Mucosa of descending colon (tissue), 3 donors: Measurements from ENCODE around the gene INO80E. TPM values are rescaled to one million over a fixed set of nuclear protein-coding genes. Genes with fewer than 3 reads are reported as not detected.

Experiments
- ATAC-seq: fragments of 200-7000 bp; cut with Tn5 transposase; one replicate; pipeline ENCODE4 v1.9.1; 2020; ENCODE audit warnings: mild to moderate bottlenecking, moderate library complexity
- DNase-seq, 3 donors: peaks; one replicate each; pipeline ENCODE4 v3.0.0-alpha.2; 2020
- H3K36me3 ChIP-seq: fragments of 200-600 bp; one replicate; pipeline ENCODE4 v1.8.0; 2021; ENCODE audit warnings: low read depth, mild to moderate bottlenecking
- H3K4me1 ChIP-seq: fragments of 200-600 bp; one replicate; pipeline ENCODE4 v1.8.0; 2021; ENCODE audit warnings: low read depth, mild to moderate bottlenecking
- H3K4me3 ChIP-seq: fragments of 200-600 bp; one replicate; pipeline ENCODE4 v1.8.0; 2021; ENCODE audit warnings: mild to moderate bottlenecking
- H3K9me3 ChIP-seq: fragments of 200-600 bp; one replicate; pipeline ENCODE4 v1.8.0; 2021; ENCODE audit warnings: mild to moderate bottlenecking
- intact Hi-C, 2 donors: fragments of 100-400 bp; cut with DNase I in 1 of 2; cut with micrococcal nuclease in 1 of 2; formaldehyde crosslinking; loops; one replicate each; pipeline versions ENCODE4 v1.11.0 to v1.11.1; 2022; cut with DNase I, micrococcal nuclease
- total RNA-seq, 3 donors: library from RNA; stranded (reverse); fragmentation: NEBNext Ultra II Directional in 2 of 3; extraction: Animal tissue kit (Norgen Biotek cat#: 25700) in 2 of 3; gene quantifications; one replicate each; pipeline versions ENCODE4 v1.2.1 to v1.2.4, GENCODE V29; 2021 to 2023
- TF ChIP-seq, protein P1 (sequence below): fragments of 200-600 bp; IDR thresholded peaks from one replicate; pipeline ENCODE4 v1.8.0; 2022; ENCODE audit warnings: antibody characterized with exemption, mild to moderate bottlenecking
- donor health status: DM: no; HTN: no; CAD: no; lungs with moderate emphysema.
- donor health status: DM: no; HTN: no; CAD: no.
- donor health status: DM: no; HTN: yes; CAD: no.

The INO80E gene
- total RNA-seq, 3 donors from 2014 or later: 71.2 to 79.5 (median 78.4) TPM

DNA sequence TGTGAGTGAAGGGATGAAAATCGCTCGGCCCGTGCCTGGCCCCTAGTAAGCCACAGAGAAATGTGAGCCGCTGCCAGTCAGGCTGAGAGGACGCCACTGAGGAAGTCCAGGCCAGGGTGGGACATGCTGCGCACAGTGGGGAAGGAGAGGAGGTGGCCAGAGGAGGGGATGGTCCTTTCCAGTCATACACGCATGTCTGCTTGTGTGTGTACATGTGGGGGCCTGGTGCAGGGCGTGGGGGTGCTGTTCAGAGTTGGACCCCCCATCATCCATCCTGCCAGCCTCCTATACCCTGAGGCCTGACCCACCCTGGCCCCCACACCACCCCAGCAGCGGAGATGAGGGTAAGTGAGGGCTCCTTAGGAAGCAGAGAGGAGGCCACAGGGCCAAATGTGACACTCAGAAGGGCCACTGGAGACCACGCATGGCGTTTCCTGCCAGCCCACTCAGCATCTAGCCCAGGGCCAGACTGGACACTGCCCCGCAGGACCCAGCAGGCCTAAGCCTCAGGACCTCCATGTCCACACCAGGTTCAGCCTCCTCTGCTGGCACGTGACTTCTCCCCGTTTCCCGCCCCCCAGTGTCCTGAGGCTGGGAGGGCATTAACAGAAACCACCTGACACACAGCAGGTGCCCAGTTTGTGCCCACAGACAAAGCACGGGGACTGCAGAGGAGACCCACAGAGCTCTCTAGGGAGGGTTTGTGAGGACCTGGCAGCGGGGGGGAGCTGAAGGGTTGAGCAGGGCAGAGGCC, 7.8 kb downstream of the INO80E start:
- intact Hi-C loops: no loop called here
- H3K4me3 ChIP-seq: no peak overlapping the region
- no peaks in the 10 kb centered on the region for H3K9me3 ChIP-seq
- TF ChIP-seq, protein P1, sequence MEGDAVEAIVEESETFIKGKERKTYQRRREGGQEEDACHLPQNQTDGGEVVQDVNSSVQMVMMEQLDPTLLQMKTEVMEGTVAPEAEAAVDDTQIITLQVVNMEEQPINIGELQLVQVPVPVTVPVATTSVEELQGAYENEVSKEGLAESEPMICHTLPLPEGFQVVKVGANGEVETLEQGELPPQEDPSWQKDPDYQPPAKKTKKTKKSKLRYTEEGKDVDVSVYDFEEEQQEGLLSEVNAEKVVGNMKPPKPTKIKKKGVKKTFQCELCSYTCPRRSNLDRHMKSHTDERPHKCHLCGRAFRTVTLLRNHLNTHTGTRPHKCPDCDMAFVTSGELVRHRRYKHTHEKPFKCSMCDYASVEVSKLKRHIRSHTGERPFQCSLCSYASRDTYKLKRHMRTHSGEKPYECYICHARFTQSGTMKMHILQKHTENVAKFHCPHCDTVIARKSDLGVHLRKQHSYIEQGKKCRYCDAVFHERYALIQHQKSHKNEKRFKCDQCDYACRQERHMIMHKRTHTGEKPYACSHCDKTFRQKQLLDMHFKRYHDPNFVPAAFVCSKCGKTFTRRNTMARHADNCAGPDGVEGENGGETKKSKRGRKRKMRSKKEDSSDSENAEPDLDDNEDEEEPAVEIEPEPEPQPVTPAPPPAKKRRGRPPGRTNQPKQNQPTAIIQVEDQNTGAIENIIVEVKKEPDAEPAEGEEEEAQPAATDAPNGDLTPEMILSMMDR: no peak
- H3K4me1 ChIP-seq: no peaks in the 10 kb centered on the region
- no peak for DNase-seq
- no peak for ATAC-seq
- H3K36me3 ChIP-seq: no peaks in the 10 kb centered on the region

GRCh38 chr16:30004424-30004776, 8.4 kb downstream of the INO80E start:
- H3K4me1 ChIP-seq: no peaks in the 10 kb centered on the region
- no peaks in the 10 kb centered on the region for H3K9me3 ChIP-seq
- ATAC-seq: peak; percentile 21
- intact Hi-C loops: no loop called here
- DNase-seq: no peak
- H3K4me3 ChIP-seq: no peak overlapping the region
- TF ChIP-seq, protein P1: no peak
- no peaks in the 10 kb centered on the region for H3K36me3 ChIP-seq

DNA sequence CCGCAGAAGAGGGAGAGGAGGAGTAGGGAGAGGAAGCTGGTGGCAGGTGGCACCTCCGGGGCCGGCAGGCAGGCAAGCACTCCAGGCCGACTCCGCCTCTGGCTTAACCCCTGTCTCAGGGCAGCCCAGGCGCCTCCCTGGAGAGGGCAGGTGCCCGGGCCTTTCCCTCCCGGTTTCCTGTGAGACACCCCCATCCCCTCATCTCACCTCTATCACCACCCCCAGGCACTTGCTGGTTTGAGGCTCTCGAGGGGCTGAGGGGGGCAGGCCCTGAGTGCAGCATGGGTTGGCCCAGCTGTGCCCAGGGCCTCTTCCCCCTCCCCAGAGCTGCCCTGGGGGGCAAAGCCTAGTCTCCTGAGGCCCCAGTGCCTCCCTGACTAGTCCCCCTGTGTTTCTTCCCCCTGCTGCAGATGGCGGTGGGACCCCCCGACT, 8.8 kb downstream of the INO80E start:
- ATAC-seq (peak; percentile 54), DNase-seq (no peak)
- H3K36me3 ChIP-seq: no peaks in the 10 kb centered on the region
- H3K4me1 ChIP-seq: no peaks in the 10 kb centered on the region
- TF ChIP-seq, protein P1: no peak
- intact Hi-C loops: no loop called here
- H3K4me3 ChIP-seq: no peak overlapping the region
- H3K9me3 ChIP-seq: no peaks in the 10 kb centered on the region

DNA sequence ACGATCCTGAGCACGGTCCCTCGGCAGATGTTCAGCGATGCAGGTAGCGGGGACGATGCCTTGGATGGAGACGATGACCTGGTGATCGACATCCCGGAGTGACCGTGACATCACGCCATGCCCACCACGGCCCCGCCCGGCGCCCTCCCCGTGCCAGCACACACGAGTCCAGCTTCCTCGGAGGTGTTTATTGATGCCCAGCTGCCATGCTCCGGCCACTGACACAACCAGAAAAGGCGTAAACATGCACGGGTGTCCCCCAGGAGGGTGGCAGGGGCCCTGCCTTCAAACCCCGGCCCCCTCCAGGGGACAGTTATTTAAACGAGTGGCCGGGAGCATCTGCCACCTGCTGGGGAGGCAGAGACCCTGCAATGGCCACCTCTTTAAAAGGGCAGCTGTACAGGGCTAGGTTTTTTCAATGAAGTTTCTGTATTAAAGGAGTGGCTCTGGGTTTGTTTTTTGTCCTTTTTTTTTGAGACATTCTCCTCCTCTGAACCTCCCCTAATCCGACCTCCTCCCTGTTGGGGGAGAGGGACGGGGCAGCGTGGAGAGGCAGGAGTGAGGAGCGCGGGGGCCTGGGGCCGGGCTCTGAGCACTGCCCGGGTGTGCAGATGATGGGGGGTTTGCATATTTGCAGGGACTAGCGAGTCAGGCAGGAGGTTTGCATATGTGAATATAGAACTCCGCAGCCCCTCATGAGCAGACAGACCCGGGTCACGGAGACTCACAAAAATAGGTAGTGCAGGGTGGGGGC, 9.5 kb downstream of the INO80E start:
- intact Hi-C loops: no loop called here
- ATAC-seq: peak; percentile 70
- H3K4me1 ChIP-seq: peaks cover 2% of the 10 kb centered on the region
- no peaks in the 10 kb centered on the region for H3K9me3 ChIP-seq
- TF ChIP-seq, protein P1: peak; percentile 76
- H3K4me3 ChIP-seq: no peak overlapping the region
- no peaks in the 10 kb centered on the region for H3K36me3 ChIP-seq
- DNase-seq: peak in 1 of 3 donors; percentile 45

DNA sequence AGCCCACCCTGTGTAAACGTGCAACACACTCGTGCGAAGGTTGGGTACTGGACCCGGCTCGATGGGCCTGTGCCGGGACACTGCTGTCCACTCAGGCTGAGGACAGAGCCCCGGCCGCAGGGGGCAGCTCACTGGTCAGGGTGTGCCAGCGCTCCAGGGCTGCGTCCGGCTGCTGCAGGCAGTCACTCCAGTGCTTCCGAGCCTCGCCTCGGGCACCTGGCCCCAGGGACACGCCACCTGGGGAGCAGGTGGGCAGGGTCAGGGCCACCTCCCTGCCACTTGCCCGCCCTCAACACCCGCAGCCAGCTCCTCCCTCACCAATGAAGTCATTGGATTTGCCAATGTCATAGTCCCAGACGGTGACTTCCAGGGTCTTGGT, 10.0 kb downstream of the INO80E start:
- no peak overlapping the region for H3K4me3 ChIP-seq
- no peaks in the 10 kb centered on the region for H3K9me3 ChIP-seq
- peaks cover 8% of the 10 kb centered on the region for H3K4me1 ChIP-seq
- ATAC-seq (no peak), DNase-seq (no peak)
- intact Hi-C loops: no loop called here
- TF ChIP-seq, protein P1: no peak
- no peaks in the 10 kb centered on the region for H3K36me3 ChIP-seq
